Measurements from ENCODE around the gene CERS1.

GRCh38 chr19:18945297-18945696 lies 49.3 kb upstream of the CERS1 start:
- TF ChIP-seq CTCF (IDR thresholded peaks at IDR 0.05) (no peak), POLR2A (IDR thresholded peaks at IDR 0.05) (no peak)

All from testis (tissue), 2 donors.